ENCODE measurements around the gene ESX1. TPM values are rescaled to one million over a fixed set of nuclear protein-coding genes. Genes with fewer than 3 reads are reported as not detected.

The ESX1 gene
- total and polyA plus RNA-seq, 10 of the 15 experiments (the other 5 are each of a cell fraction or from before 2014, with no cell fraction given) = not detected

GRCh38 chrX:104280609-104281008 is 25.9 kb upstream of the ESX1 start (continued):
- no peak for TF ChIP-seq ZNF687 (IDR thresholded peaks at IDR 0.05)
- no peak for TF ChIP-seq ATF3 (IDR thresholded peaks at IDR 0.05; ENCODE audit: borderline replicate concordance, extremely low read depth, low read depth, low read length)
- TF ChIP-seq TCF7 (IDR thresholded peaks at IDR 0.05; ENCODE audit: borderline replicate concordance) = no peak
- no peak for TF ChIP-seq NFXL1 (IDR thresholded peaks at IDR 0.05; ENCODE audit: borderline replicate concordance)

DNA sequence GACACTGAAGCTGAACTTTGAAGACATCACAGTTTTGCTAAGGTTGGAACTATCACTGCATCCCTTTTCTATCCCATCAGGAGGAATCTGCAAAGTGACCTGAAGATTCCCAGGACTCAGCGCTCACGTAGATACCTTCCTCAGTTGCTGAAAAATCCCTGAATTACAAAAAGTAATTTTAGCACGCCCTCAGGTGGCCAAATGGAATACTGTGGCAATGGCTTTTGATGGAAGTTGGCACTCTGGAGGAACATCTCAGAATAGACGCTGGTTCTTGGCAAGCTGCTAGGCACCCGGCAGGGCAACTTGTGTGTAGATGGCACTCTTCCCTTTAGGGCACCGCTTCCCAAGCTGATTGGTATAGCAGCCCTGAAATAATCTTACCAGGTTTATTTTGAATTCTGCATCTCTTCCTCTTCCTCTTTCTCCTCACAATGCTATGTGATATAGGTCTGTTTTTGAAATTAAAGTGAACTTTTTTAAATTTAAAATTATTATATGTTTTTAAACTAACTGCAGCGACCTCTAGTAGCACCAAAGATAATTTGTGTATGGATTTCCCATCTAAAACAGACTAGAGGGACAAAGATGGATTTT is 16.3 kb upstream of the ESX1 start:
- peak overlapping the region; percentile 67 for H2AFZ ChIP-seq (ENCODE audit: control insufficient read depth, low read depth, low read length)
- H3K27me3 ChIP-seq (replicated peaks in 1 of 2; ENCODE audit: control insufficient read depth in 2 of 2, insufficient read depth in 2 of 2, low read length in 1 of 2) = no peaks in the 10 kb centered on the region
- RAD21 ChIA-PET (ENCODE audit: unreplicated experiment) = interaction anchor here (1.8 kb wide), 1 partner anchor 75 kb away, joined by 5 read pairs; no protein-coding TSS in a partner anchor
- in situ Hi-C loops (cut with MboI) (no loop called here), intact Hi-C loops (cut with micrococcal nuclease; ENCODE audit: unreplicated experiment) (loop anchor here (1.0 kb wide), 1 partner anchor 76 kb away; no protein-coding TSS in a partner anchor)
- FAIRE-seq = no peak
- H4K20me1 ChIP-seq (ENCODE audit: control insufficient read depth, insufficient read depth) = no peaks in the 10 kb centered on the region
- H3K79me2 ChIP-seq (ENCODE audit: control insufficient read depth, insufficient read depth, low read length) = no peaks in the 10 kb centered on the region
- POLR2A ChIA-PET = no interaction called here
- BruUV-seq (replicated peaks) = no TSS peak
- no peaks in the 10 kb centered on the region for H3K9me3 ChIP-seq (replicated peaks; ENCODE audit: control insufficient read depth, insufficient read depth, low read length)
- peak; percentile 72 for ATAC-seq
- SMC1A ChIA-PET (ENCODE audit: uncharacterized antibody, unreplicated experiment) = interaction anchor here (1.3 kb wide), 1 partner anchor 76 kb away, joined by 4 read pairs; no protein-coding TSS in a partner anchor
- no peak overlapping the region for H3K27ac ChIP-seq (ENCODE audit: control insufficient read depth, insufficient read depth)
- WGBS (ENCODE audit: insufficient coverage, insufficient replicate concordance, low lambda C conversion rate, missing lambda C conversion rate) = 21% methylated on average over 7 of the region's 7 CpGs
- no peak for DNase-seq (ENCODE audit: low read depth, low spot score)
- CTCF ChIA-PET = interaction anchor here (1.4 to 2.3 kb wide), 2 partner anchors 51 to 76 kb away, joined by 3 to 18 read pairs; no protein-coding TSS in a partner anchor
- H3K4me3 ChIP-seq = no peak overlapping the region
- TF ChIP-seq CTCF (IDR thresholded peaks at IDR 0.05 in 2 of 3, conservative IDR thresholded peaks at IDR 0.05 in 1 of 3; ENCODE audit: control insufficient read depth in 2 of 3, extremely low read depth in 1 of 3, insufficient read depth in 1 of 3, low read depth in 3 of 3, low read length in 3 of 3) (peak; percentile 61 to 63 (median 63)), CBFB (IDR thresholded peaks at IDR 0.05; ENCODE audit: low read depth) (no peak), NBN (IDR thresholded peaks at IDR 0.05) (no peak), SMC3 (IDR thresholded peaks at IDR 0.05; ENCODE audit: borderline replicate concordance, low read length) (peak; percentile 32; the same call in 1 of the 2 replicates), RAD21 (IDR thresholded peaks at IDR 0.05; ENCODE audit: insufficient read depth, low read depth, low read length) (peak; percentile 63), KAT2A (conservative IDR thresholded peaks at IDR 0.05; ENCODE audit: control insufficient read depth, low read depth, low read length) (no peak), GABPA (IDR thresholded peaks at IDR 0.05; ENCODE audit: low read depth) (no peak)
- no peaks in the 10 kb centered on the region for H3K4me1 ChIP-seq (ENCODE audit: control insufficient read depth, insufficient read depth, low read length)
- H3K9ac ChIP-seq (ENCODE audit: control insufficient read depth, insufficient read depth, low read length) = no peak overlapping the region
- peak overlapping the region; percentile 42; the same call in 1 of the 2 replicates for H3K4me2 ChIP-seq (ENCODE audit: control insufficient read depth, insufficient read depth)
- H3K36me3 ChIP-seq (ENCODE audit: control insufficient read depth in 2 of 2, insufficient read depth in 2 of 2, low read length in 1 of 2) = no peaks in the 10 kb centered on the region
